BLaER1 (cell line): ENCODE measurements around the gene WT1.

Experiments used
- H3K27ac ChIP-seq: shearing (Covaris generic); formaldehyde crosslinking; 2 replicates; pipeline ENCODE4 v1.8.1; 2022
- H3K27me3 ChIP-seq: shearing (Covaris generic); formaldehyde crosslinking; 2 replicates; pipeline ENCODE4 v1.8.1; 2022
- H3K36me3 ChIP-seq: shearing (Covaris generic); formaldehyde crosslinking; 2 replicates; pipeline ENCODE4 v1.8.1; 2022
- H3K4me1 ChIP-seq: shearing (Covaris generic); formaldehyde crosslinking; 2 replicates; pipeline ENCODE4 v1.8.1; 2022
- H3K4me2 ChIP-seq: shearing (Covaris generic); formaldehyde crosslinking; 2 replicates; pipeline ENCODE4 v1.8.1; 2022
- H3K4me3 ChIP-seq: shearing (Covaris generic); formaldehyde crosslinking; 2 replicates; pipeline ENCODE4 v1.8.1; 2022
- H3K9ac ChIP-seq: shearing (Covaris generic); formaldehyde crosslinking; 2 replicates; pipeline ENCODE4 v1.8.1; 2022
- H3K9me3 ChIP-seq: shearing (Covaris generic); formaldehyde crosslinking; 2 replicates; pipeline ENCODE4 v1.8.1; 2022
- H4K20me1 ChIP-seq: shearing (Covaris generic); formaldehyde crosslinking; 2 replicates; pipeline ENCODE4 v1.8.1; 2022
- Cebpa-rat ChIP-seq: shearing (Covaris generic); IDR thresholded peaks from 2 replicates; pipeline ENCODE4 v1.8.1; 2022

Gene WT1

GRCh38 chr11:32456864-32457263, 21.5 kb upstream of the WT1 start:
- Histone ChIP-seq H3K27me3 (no peaks in the 10 kb centered on the region), H3K4me2 (no peak overlapping the region), H3K27ac (no peak overlapping the region), H3K4me3 (no peak overlapping the region), H3K36me3 (no peaks in the 10 kb centered on the region), H3K9ac (no peak overlapping the region), H4K20me1 (no peaks in the 10 kb centered on the region), H3K4me1 (no peaks in the 10 kb centered on the region), H3K9me3 (no peaks in the 10 kb centered on the region)
- no peak for TF ChIP-seq Cebpa-rat

DNA sequence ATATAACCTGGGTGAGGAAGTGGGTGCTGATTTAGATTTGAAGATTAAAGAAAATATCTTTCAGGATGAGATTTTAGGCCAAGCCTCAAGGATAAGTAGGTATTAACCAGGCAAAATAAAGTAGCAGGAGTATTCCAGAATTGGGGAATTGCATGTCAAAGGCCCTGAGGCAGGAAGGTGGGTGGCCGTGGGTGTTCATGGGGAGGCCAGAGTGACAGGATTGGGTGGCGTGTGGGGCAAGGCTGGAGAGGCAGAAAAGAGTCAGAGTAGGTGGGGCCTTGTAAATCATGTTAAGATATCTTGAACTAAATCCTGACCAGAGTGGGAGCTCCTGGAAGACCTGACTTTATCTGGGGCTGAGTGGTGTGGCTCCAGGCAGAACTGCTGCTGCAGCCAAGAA, 19.7 kb upstream of the WT1 start:
- TF ChIP-seq Cebpa-rat: no peak
- Histone ChIP-seq H3K36me3 (no peaks in the 10 kb centered on the region), H3K4me2 (no peak overlapping the region), H3K27ac (no peak overlapping the region), H3K4me1 (no peaks in the 10 kb centered on the region), H3K9ac (no peak overlapping the region), H4K20me1 (no peaks in the 10 kb centered on the region), H3K9me3 (no peaks in the 10 kb centered on the region), H3K4me3 (no peak overlapping the region), H3K27me3 (no peaks in the 10 kb centered on the region)

DNA sequence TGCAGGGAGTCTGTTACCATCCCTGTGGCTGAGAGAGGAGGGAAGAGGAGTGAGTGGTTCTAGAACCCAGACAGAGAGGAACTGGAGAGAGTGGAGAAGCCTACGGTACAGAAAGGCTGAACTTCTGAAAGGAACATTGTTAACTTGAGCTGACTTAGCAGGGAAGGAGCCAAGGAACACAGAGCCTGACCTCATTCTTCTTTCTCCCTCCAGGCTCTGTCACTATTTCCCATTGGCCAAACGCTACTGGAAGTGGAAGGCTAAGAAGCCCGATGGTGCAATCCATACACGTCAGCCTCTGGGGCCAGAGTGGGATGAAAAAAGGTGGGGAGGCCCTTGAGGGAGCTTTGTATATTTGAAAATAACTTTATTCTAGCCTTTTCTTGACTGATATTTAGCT, 16.5 kb upstream of the WT1 start:
- TF ChIP-seq Cebpa-rat: no peak
- H3K4me2 ChIP-seq: no peak overlapping the region
- no peak overlapping the region for H3K27ac ChIP-seq
- H3K36me3 ChIP-seq: no peaks in the 10 kb centered on the region
- H3K27me3 ChIP-seq: no peaks in the 10 kb centered on the region
- H4K20me1 ChIP-seq: no peaks in the 10 kb centered on the region
- no peaks in the 10 kb centered on the region for H3K9me3 ChIP-seq
- no peak overlapping the region for H3K9ac ChIP-seq
- no peak overlapping the region for H3K4me3 ChIP-seq
- no peaks in the 10 kb centered on the region for H3K4me1 ChIP-seq

GRCh38 chr11:32450372-32450771, 15.0 kb upstream of the WT1 start:
- no peaks in the 10 kb centered on the region for H4K20me1 ChIP-seq
- H3K4me1 ChIP-seq: no peaks in the 10 kb centered on the region
- no peaks in the 10 kb centered on the region for H3K36me3 ChIP-seq
- no peak for TF ChIP-seq Cebpa-rat
- H3K27ac ChIP-seq: no peak overlapping the region
- no peaks in the 10 kb centered on the region for H3K9me3 ChIP-seq
- no peak overlapping the region for H3K9ac ChIP-seq
- no peak overlapping the region for H3K4me2 ChIP-seq
- no peak overlapping the region for H3K4me3 ChIP-seq
- no peaks in the 10 kb centered on the region for H3K27me3 ChIP-seq

GRCh38 chr11:32448232-32448631, 12.9 kb upstream of the WT1 start:
- no peak for TF ChIP-seq Cebpa-rat
- Histone ChIP-seq H3K36me3 (no peaks in the 10 kb centered on the region), H3K4me2 (no peak overlapping the region), H3K9ac (no peak overlapping the region), H3K27me3 (no peaks in the 10 kb centered on the region), H3K4me3 (no peak overlapping the region), H3K4me1 (peaks cover 4% of the 10 kb centered on the region), H3K27ac (no peak overlapping the region), H3K9me3 (no peaks in the 10 kb centered on the region), H4K20me1 (no peaks in the 10 kb centered on the region)

DNA sequence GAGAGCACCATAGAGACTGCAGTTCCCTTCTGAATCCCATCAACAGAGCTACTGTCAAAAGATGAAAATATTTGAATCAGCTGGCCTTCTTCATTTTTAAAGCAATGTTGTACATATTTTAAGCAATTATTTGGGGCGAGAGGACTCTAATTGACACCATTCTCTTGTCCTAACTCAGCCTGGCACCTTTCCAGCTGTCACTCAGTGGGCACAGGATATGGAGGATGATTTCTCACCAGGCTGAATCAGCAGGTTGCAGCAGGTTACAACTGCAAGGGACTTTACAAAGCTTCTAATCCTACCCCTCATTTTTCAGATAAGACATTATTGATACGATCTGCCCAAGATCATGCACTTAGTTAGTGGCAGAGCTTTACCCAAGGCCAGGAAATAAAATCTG, 11.9 kb upstream of the WT1 start:
- TF ChIP-seq Cebpa-rat: no peak
- H4K20me1 ChIP-seq: no peaks in the 10 kb centered on the region
- no peaks in the 10 kb centered on the region for H3K9me3 ChIP-seq
- peaks cover 7% of the 10 kb centered on the region for H3K27me3 ChIP-seq
- no peak overlapping the region for H3K9ac ChIP-seq
- H3K4me1 ChIP-seq: peaks cover 8% of the 10 kb centered on the region
- no peaks in the 10 kb centered on the region for H3K36me3 ChIP-seq
- no peak overlapping the region for H3K4me2 ChIP-seq
- no peak overlapping the region for H3K27ac ChIP-seq
- no peak overlapping the region for H3K4me3 ChIP-seq

DNA sequence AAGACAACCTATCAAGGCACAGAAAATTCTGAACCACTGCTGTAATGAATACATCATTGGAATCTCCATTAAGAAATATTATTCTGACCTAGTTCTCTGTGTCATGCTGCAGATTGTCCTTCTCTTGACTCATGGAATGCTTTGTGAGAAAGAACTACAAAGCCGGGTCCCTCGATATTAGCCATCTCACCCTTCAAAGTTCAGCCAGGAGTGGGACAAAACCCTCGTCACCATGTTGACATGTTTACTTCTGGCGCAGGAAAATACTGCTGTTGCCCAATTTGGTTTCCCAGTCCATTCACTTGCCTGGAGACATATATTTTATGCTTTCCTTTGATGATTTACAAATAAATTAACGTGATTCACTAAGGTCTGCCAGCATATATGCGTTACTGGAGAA, 10.9 kb upstream of the WT1 start:
- peaks cover 18% of the 10 kb centered on the region for H3K27me3 ChIP-seq
- H3K4me3 ChIP-seq: no peak overlapping the region
- H3K9ac ChIP-seq: no peak overlapping the region
- H3K36me3 ChIP-seq: no peaks in the 10 kb centered on the region
- H3K4me2 ChIP-seq: no peak overlapping the region
- no peak for TF ChIP-seq Cebpa-rat
- H3K4me1 ChIP-seq: peaks cover 8% of the 10 kb centered on the region
- no peak overlapping the region for H3K27ac ChIP-seq
- 0 out of 2 replicates have a peak, but pooled peaks cover 4% of the 10 kb centered on the region for H4K20me1 ChIP-seq
- H3K9me3 ChIP-seq: no peaks in the 10 kb centered on the region

DNA sequence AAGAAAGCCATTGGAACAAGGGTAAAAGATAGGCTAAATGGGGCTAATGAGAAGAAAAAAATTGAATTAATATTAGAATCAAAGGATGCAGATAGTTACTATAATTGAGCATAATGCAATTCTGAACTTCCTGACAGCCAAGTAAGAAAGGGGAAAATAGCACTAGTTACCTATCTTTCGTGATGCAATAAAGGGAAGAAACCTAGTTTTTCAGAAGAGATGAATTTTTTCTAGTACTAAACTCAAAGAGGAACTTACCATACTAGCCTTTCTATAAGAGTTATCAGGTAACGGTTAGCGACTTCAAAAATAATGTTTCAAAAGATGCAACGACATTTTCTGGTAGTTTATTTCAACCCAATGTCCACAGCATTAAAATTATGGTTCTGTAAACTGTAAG, 8.8 kb upstream of the WT1 start:
- no peaks in the 10 kb centered on the region for H3K9me3 ChIP-seq

DNA sequence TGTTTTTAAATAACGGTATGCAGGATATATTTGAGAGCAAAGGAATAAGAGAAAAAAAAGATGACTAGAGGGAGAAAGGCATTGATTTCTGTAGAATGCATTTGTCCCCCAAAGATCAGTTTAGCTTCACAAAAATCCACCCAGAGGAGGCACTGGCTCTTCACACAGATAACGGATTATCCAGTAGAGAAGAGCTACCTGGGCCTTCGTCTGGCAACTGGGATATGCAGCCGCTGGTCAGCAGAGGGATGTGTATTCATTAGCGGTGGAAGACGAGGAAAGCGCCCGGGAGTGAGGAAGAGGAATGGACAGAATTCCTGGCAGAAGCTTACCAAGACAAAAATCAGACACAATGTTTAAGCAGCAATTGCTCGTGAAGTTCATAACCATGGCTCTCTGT, 5.6 kb upstream of the WT1 start:
- H3K9me3 ChIP-seq: peaks cover 10% of the 10 kb centered on the region; the same call in 1 of the 2 replicates
- no peak for TF ChIP-seq Cebpa-rat

More for the DNA sequence above, 8.8 kb upstream of the WT1 start:
- no peak overlapping the region for H3K4me2 ChIP-seq
- H4K20me1 ChIP-seq: peaks cover 15% of the 10 kb centered on the region
- no peak overlapping the region for H3K9ac ChIP-seq
- TF ChIP-seq Cebpa-rat: no peak
- H3K36me3 ChIP-seq: no peaks in the 10 kb centered on the region
- H3K4me3 ChIP-seq: no peak overlapping the region
- H3K4me1 ChIP-seq: peaks cover 9% of the 10 kb centered on the region
- no peak overlapping the region for H3K27ac ChIP-seq
- peaks cover 38% of the 10 kb centered on the region for H3K27me3 ChIP-seq

GRCh38 chr11:32440312-32440908, 5.1 kb upstream of the WT1 start:
- Histone ChIP-seq H3K4me3 (no peak overlapping the region), H3K4me2 (no peak overlapping the region), H3K4me1 (peaks cover 42% of the 10 kb centered on the region), H3K27ac (no peak overlapping the region), H4K20me1 (peaks cover 52% of the 10 kb centered on the region), H3K27me3 (peaks cover 76% of the 10 kb centered on the region), H3K9ac (no peak overlapping the region), H3K36me3 (no peaks in the 10 kb centered on the region), H3K9me3 (peaks cover 10% of the 10 kb centered on the region; the same call in 1 of the 2 replicates)
- TF ChIP-seq Cebpa-rat: no peak

More for the DNA sequence above, 5.6 kb upstream of the WT1 start:
- Histone ChIP-seq H3K27ac (no peak overlapping the region), H3K36me3 (no peaks in the 10 kb centered on the region), H3K27me3 (peaks cover 71% of the 10 kb centered on the region), H4K20me1 (peaks cover 48% of the 10 kb centered on the region), H3K9ac (no peak overlapping the region), H3K4me2 (no peak overlapping the region), H3K4me1 (peaks cover 37% of the 10 kb centered on the region), H3K4me3 (no peak overlapping the region)
